NCI-H2227 (cell line): ENCODE measurements around the gene BMF.
A peak's percentile ranks its signal among the peaks of the same experiment; 100 is the strongest.

Source experiments
- DNase-seq: peaks from one replicate; lab custom pipeline; 2025; ENCODE audit not compliant: unreplicated experiment; lab: John Stamatoyannopoulos, UW

The BMF gene

DNA sequence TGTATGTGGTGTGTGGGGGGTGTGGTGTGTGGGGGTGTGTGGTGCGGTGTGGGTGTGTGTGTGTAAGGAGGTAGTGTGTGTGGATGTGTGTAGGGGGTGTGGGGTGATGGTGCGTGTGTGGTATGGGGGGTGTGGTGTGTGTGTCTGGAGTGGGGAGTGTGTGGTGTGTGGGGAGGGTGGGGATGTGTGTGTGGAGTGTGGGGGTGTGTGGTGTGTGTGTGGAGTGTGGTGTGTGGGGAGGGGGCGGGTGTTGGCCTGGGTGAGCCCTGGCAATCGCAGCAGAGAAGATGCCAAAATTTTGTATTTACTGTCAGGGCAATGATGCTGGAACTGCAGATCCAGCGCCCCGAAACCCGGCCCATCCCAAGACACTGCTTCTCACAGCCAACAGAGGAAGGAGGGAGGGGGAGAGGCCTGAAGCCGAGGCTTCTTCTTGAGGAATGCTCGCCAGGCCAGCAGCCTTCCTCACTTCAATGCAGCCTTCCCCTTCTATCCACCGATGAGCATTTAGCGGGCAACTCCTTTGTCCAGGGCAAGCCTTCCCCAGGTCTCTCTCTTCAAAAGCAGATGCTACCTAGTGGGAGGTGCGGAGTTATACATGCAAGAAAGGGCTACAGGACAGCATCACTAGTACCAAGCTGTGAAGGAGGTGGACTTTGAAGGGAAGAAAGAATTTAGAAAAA, 57.8 kb downstream of the BMF start:
- DNase-seq, result peak; percentile 17

DNA sequence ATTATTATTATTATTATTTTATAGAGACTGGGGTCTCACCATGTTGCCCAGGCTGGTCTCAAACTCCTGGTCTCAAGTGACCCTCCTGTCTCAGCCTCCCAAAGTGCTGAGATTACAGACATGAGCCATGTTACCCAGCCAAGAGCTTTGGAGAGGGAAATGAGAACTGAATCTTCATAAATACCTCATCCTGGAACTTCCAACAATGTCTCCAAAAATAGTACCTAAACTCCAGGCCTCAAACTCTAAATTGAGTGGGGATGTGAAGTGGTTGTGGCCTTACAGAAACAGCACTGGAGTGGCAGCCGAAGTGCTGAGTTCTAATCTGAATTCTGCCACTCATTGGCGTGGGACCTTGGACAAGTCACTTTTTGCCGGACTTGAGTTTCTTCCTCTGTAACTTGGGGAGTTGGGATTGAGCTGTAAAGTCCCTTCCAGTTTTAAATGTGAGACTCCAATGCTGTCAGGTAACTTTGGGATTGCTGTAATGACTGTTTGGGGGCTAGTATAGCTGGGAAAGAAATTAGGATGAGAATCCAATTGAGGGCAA, 59.7 kb downstream of the BMF start:
- no peak for DNase-seq

- no peak for DNase-seq
Measured at GRCh38 chr15:40048211-40048792, 60.4 kb downstream of the BMF start.

DNA sequence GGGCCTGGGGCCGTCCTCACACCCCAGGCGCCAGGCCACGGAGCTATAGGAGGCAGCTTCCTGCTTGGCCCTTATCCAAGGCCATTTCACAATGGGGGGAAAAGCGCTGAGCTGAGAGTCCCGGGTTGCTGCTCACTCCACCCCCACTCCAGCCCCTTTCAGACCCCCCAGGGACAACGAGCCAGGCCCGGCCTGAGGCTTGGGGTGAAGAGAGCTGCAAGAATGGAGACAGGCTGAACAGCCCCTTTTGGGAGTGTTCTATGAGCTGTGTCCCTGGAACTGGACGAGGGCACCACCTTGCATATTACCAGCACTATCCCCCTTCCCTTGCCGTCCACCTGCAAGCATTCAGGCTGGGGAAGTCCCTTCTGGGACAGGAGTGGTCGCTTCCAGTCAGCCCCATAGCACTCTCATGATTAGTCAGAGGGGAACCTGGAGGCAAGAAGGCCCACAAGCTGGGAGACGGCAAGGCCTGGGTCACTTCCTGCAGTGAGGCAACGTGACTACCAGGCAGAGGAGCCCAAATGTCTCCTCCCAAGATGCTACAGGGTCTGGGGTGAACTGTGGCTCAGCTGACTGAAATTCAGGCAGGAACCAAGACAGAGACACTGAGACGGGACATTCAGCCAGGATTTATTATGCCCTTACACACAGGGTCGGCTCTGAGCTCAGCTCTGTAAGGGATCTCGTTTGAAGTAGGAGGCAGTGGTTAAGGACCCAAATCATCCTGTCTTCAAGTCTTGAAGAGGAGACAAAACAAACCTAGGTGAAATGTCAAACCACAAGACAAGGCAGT, 61.1 kb downstream of the BMF start:
- peak; percentile 2 for DNase-seq

DNA sequence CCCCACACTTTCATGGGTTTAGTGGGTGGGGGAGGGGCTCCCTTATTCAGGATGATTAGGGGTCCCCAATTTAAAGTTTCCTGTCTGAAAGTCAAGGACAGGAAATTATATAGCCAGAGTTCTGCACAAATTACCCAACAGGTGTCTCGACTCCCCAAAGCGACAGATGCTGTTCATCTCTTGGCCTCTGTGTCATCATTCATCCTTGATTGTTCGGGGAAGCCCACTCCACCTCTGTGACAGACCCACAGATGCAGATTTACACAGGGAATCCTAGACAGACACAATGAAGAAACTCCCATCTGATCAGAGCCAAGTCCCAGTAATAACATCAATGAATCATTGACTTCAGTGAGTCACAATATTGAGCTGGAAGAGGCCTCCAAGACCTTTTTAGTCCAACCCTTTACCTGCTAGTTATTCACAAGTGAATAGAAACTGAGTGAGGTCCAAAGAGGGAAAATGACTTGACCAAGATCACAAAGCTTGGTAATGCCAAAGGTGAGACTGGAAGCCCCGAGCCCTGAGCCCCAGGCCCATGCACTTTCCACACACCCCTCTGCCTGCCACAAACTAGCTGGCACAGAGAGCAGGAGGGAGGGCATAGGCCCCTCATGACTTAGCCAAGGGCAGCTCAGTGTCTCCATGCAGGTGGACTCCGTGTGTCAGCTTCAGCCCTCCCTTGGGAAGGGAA, 61.8 kb downstream of the BMF start:
- DNase-seq, result no peak

DNA sequence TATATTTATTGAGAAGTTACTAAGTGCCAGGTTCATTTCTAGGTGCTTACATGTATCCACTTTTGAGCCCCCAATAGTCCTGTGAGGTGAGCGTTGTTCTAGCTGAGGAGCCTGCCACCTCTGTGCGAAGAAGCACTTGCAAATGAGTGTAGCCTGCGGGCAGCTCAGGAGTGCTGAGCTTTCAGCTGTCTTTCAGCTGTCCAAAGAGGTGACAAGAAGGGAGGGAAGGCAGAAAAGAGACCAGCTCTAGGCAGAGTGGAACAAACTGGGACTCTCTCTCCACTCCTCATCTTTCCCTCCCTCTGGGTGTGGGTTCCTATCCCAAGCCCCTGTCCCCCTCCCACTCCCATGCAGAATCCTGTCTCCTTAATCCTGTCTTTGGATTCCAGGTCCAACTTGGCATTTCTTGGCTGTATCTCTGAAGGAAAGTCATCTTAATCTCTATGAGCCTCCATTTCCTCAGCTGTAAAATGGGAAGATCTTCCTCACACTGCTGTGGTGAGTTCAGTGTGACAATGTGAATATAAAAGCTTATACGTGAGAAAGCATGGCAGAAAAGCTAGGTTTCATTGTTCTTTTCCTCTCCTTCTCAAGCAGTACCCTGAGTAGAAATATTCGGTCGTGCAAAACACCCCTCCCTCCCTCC, 63.0 kb downstream of the BMF start:
- no peak for DNase-seq

DNA sequence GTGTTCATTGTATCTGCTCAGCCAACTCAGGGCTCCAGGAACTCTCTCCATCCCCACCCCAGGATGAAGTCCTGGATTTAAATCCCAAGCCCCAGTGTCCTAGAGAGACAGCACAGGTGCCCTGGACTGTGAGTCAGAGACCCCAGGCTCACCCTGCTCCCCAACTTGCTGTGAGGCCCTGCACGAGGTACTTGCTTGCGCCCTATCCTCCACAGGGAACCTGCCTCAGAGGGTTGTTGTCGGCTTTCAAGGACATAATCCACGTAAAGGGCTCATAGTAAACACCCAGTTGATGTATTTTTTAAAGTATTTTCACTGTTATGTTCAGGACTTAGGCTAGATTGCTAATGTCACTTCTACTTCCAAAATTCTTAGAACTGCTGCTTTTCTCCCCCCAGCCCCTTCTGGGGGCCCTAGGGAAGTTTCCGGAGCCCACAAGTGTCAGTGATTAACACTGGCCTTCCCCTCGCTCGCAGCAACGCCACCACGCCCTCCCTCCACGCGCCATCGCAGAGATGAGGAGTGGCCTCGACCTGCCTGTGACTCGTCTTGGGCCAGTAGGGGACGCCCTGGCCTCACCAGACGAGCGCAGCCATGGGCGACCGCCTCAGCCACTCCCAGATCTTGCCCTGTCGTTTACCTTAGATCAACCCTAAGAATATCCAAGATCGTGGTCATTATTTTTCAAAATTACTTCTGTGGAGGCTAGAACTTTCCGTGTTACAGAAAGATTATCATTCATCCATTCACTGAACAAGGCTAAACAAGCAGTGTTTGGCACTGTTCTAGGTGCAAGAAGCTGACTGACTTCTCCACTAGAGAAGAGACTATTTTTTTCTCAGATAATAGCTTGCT, 63.7 kb downstream of the BMF start:
- peak; percentile 83 for DNase-seq

GRCh38 chr15:40043927-40044716, 64.6 kb downstream of the BMF start:
- DNase-seq, result no peak

- no peak for DNase-seq
Measured at GRCh38 chr15:40042791-40043320, 65.8 kb downstream of the BMF start.

- DNase-seq, result no peak
Measured at GRCh38 chr15:40040770-40041169, 67.9 kb downstream of the BMF start.

DNA sequence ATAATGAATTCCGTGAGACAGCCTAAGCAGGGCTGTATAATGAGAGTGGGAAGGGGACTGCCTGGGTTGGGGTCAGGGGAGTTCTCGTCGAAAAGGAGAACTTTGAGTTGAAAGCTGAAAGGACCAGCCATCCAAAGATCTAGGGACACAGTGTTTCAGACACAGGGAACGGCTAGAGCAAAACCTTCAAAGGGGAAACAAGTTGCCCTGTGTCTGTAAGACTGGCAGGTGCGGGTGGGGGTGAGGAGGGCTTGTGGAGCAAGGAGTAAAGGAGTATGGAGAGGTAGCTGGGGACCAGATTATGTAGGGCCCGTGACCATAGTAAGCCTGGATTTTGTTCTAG, 68.4 kb downstream of the BMF start:
- DNase-seq, result no peak

- peak; percentile 89 for DNase-seq
Measured at GRCh38 chr15:40038638-40039543, 69.8 kb downstream of the BMF start, which contains the start of gene SRP14. Gene SRP14 (minus strand): TSS chr15:40039181. CDS start chr15:40039116, 65 bp downstream.

GRCh38 chr15:40038275-40038637, 70.4 kb downstream of the BMF start:
- no peak for DNase-seq
